HepG2 (cell line): ENCODE measurements around the gene MT1F. TPM values are rescaled to one million over a fixed set of nuclear protein-coding genes. Genes with fewer than 3 reads are reported as not detected.

Source experiments
- AHR ChIP-seq: IDR thresholded peaks from 2 replicates; pipeline ENCODE4 v1.6.1; 2018; ENCODE audit warnings: missing genetic modification reagents, missing compliant biosample characterization
- GABPB1 ChIP-seq: IDR thresholded peaks from 2 replicates; pipeline ENCODE4 v1.6.1; 2016; ENCODE audit warnings: mild to moderate bottlenecking, missing genetic modification reagents, moderate library complexity, missing compliant biosample characterization
- HHEX ChIP-seq: IDR thresholded peaks from 2 replicates; pipeline ENCODE4 v1.6.1; 2016; ENCODE audit warnings: control low read depth
- HMG20A ChIP-seq: IDR thresholded peaks from 2 replicates; pipeline ENCODE4 v1.6.1; 2016; ENCODE audit warnings: borderline replicate concordance
- HNF4G ChIP-seq, 2 experiments: sonication (generic) in 1 of 2; formaldehyde crosslinking in 1 of 2; IDR thresholded peaks; 2 replicates each; pipeline versions ENCODE4 v1.4.0 to v1.6.1; 2011 to 2020; ENCODE audit warnings: borderline replicate concordance in 2 of 2, low read depth in 2 of 2, mild to moderate bottlenecking in 2 of 2, low read length in 1 of 2, missing genetic modification reagents in 1 of 2, moderate library complexity in 1 of 2
- NFKB2 ChIP-seq: sonication (generic); formaldehyde crosslinking; IDR thresholded peaks from 2 replicates; pipeline ENCODE4 v1.4.0; 2020; ENCODE audit warnings: missing genetic modification reagents, borderline replicate concordance
- POGZ ChIP-seq: sonication (generic); formaldehyde crosslinking; IDR thresholded peaks from 2 replicates; pipeline ENCODE4 v1.4.0; 2020; ENCODE audit warnings: mild to moderate bottlenecking, missing genetic modification reagents
- STAG1 ChIP-seq: sonication (generic); formaldehyde crosslinking; IDR thresholded peaks from 2 replicates; pipeline ENCODE4 v1.4.0; 2020; ENCODE audit warnings: missing genetic modification reagents
- ZIK1 ChIP-seq: sonication (generic); formaldehyde crosslinking; IDR thresholded peaks from 2 replicates; pipeline ENCODE4 v1.5.0; 2020; ENCODE audit warnings: mild to moderate bottlenecking, low read depth, missing genetic modification reagents, borderline replicate concordance
- ZMAT5 ChIP-seq: sonication (generic); formaldehyde crosslinking; IDR thresholded peaks from 2 replicates; pipeline ENCODE4 v1.5.0; 2020; ENCODE audit warnings: mild to moderate bottlenecking, low read depth, missing genetic modification reagents, borderline replicate concordance
- ZMYM4 ChIP-seq: sonication (generic); formaldehyde crosslinking; IDR thresholded peaks from 2 replicates; pipeline ENCODE4 v1.8.1; 2023; ENCODE audit warnings: mild to moderate bottlenecking, missing genetic modification reagents
- ZNF136 ChIP-seq: sonication (generic); formaldehyde crosslinking; IDR thresholded peaks from 2 replicates; pipeline ENCODE4 v1.8.1; 2022; ENCODE audit warnings: low read depth, mild to moderate bottlenecking, moderate library complexity, missing genetic modification reagents
- ZNF230 ChIP-seq: sonication (generic); formaldehyde crosslinking; IDR thresholded peaks from 2 replicates; pipeline ENCODE4 v1.4.0; 2020; ENCODE audit warnings: mild to moderate bottlenecking, missing genetic modification reagents
- ZNF326 ChIP-seq: sonication (generic); formaldehyde crosslinking; IDR thresholded peaks from 2 replicates; pipeline ENCODE4 v1.4.0; 2020; ENCODE audit warnings: missing genetic modification reagents, borderline replicate concordance
- ZNF430 ChIP-seq: sonication (generic); formaldehyde crosslinking; IDR thresholded peaks from 2 replicates; pipeline ENCODE4 v1.9.0; 2021; ENCODE audit warnings: mild to moderate bottlenecking, missing genetic modification reagents
- ZNF562 ChIP-seq: sonication (generic); formaldehyde crosslinking; IDR thresholded peaks from 2 replicates; pipeline ENCODE4 v1.8.0; 2022; ENCODE audit warnings: missing genetic modification reagents, borderline replicate concordance
- ZNF710 ChIP-seq: sonication (generic); formaldehyde crosslinking; IDR thresholded peaks from 2 replicates; pipeline ENCODE4 v1.5.0; 2020; ENCODE audit warnings: mild to moderate bottlenecking, missing genetic modification reagents, borderline replicate concordance
- polyA plus RNA-seq, 8 experiments: library from polyadenylated mRNA; depleted of rRNA in 3 of 8; stranded (reverse) in 7 of 8; unstranded in 1 of 8; fragments of >200 nt; fragmentation: Illumina TruSeq in 4 of 8; extraction: Trizol in 4 of 8; gene quantifications; 2 replicates each; pipeline versions ENCODE4 v1.2.1 to v1.2.3, GENCODE V29; 2011 to 2016; ENCODE audit warnings: low read depth in 4 of 8, missing spikeins in 1 of 8, mixed read lengths in 1 of 8; ENCODE audit not compliant: insufficient read depth in 1 of 8
- total RNA-seq, 5 experiments: library from RNA; depleted of rRNA; stranded (reverse); fragments of >200 nt; fragmentation: Illumina TruSeq; extraction: Trizol; gene quantifications; 2 replicates each; pipeline ENCODE4 v1.2.3, GENCODE V29; 2016; ENCODE audit warnings: low read depth in 1 of 5
- TF ChIP-seq, protein P1 (sequence below): IDR thresholded peaks from 2 replicates; pipeline ENCODE4 v1.6.1; 2018; ENCODE audit warnings: missing genetic modification reagents
- TF ChIP-seq, protein P2 (sequence below): IDR thresholded peaks from 2 replicates; pipeline ENCODE4 v1.6.1; 2016; ENCODE audit warnings: missing compliant biosample characterization, missing genetic modification reagents, borderline replicate concordance
- TF ChIP-seq, protein P3 (sequence below): sonication (generic); formaldehyde crosslinking; conservative IDR thresholded peaks from 2 replicates; pipeline ENCODE4 v1.4.0; 2020; ENCODE audit warnings: mild to moderate bottlenecking, missing genetic modification reagents, moderate library complexity

Gene MT1F
- total and polyA plus RNA-seq, 2 of the 13 experiments (the other 11 are each of a cell fraction or from before 2014, with no cell fraction given) = 1.9 to 169 TPM

DNA sequence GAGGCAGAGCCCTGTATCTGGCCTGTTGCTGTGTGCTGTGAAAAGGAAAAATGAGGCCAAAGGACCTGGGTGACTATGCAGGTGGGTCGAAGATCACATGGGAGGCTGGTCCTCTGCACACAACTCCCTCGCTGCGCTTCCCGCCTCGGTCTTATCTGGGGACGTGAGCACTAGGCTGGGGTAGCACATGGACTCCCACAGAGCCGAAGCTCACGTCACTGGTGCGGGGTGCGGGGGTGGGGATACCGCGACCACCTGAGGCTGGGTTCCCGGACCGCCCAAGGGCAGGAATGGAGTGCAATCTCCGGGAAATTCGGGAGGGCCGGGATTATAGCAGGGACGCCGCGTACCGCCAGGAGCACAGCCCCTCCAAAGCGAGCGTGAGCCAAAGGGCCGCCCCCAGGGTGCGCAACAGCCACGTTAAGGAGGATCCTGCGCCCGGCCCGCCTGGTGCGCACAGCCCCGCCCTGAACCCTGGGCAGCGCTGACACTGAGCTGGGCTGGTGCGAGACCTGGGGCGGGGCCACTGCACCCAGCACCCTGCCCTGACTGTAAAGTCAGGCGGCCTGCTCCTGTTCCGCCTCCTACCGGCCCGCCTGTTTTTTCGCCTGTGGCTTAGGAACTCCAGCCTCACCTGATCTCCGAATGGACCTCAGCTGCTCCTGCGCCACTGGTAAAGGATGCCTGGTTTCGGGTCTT, 14.5 kb upstream of the MT1F start (continued):
- peak; percentile 44; the same call in 1 of the 2 replicates for TF ChIP-seq ZNF230 (CRISPR knock-in tag)
- TF ChIP-seq, protein P1, sequence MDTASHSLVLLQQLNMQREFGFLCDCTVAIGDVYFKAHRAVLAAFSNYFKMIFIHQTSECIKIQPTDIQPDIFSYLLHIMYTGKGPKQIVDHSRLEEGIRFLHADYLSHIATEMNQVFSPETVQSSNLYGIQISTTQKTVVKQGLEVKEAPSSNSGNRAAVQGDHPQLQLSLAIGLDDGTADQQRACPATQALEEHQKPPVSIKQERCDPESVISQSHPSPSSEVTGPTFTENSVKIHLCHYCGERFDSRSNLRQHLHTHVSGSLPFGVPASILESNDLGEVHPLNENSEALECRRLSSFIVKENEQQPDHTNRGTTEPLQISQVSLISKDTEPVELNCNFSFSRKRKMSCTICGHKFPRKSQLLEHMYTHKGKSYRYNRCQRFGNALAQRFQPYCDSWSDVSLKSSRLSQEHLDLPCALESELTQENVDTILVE (CRISPR knock-in tag) = no peak
- TF ChIP-seq ZNF430 (CRISPR knock-in tag) = peak; percentile 54; the same call in 1 of the 2 replicates
- TF ChIP-seq ZNF562 (CRISPR knock-in tag) = no peak
- TF ChIP-seq HNF4G (IDR thresholded peaks at IDR 0.05; ENCODE audit: borderline replicate concordance, low read depth, low read length) = no peak
- peak; percentile 21; the same call in 1 of the 2 replicates for TF ChIP-seq HNF4G (CRISPR knock-in tag; IDR thresholded peaks at IDR 0.05; ENCODE audit: borderline replicate concordance, low read depth)
- TF ChIP-seq AHR (CRISPR knock-in tag) = no peak
- no peak for TF ChIP-seq ZMAT5 (CRISPR knock-in tag)
- TF ChIP-seq, protein P2, sequence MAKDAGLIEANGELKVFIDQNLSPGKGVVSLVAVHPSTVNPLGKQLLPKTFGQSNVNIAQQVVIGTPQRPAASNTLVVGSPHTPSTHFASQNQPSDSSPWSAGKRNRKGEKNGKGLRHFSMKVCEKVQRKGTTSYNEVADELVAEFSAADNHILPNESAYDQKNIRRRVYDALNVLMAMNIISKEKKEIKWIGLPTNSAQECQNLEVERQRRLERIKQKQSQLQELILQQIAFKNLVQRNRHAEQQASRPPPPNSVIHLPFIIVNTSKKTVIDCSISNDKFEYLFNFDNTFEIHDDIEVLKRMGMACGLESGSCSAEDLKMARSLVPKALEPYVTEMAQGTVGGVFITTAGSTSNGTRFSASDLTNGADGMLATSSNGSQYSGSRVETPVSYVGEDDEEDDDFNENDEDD (CRISPR knock-in tag) = peak; percentile 68; the same call in 1 of the 2 replicates
- TF ChIP-seq ZNF136 (CRISPR knock-in tag) = 0 out of 2 replicates have a peak, but pooled peaks have one; percentile 32
- no peak for TF ChIP-seq HHEX
- peak; percentile 56; the same call in 1 of the 2 replicates for TF ChIP-seq NFKB2
- TF ChIP-seq ZIK1 (CRISPR knock-in tag) = 0 out of 2 replicates have a peak, but pooled peaks have one; percentile 40
- no peak for TF ChIP-seq HMG20A (CRISPR knock-in tag)
- TF ChIP-seq GABPB1 (CRISPR knock-in tag) = peak; percentile 44; the same call in 1 of the 2 replicates
- TF ChIP-seq POGZ (CRISPR knock-in tag) = peak; percentile 28; the same call in 1 of the 2 replicates
- TF ChIP-seq, protein P3, sequence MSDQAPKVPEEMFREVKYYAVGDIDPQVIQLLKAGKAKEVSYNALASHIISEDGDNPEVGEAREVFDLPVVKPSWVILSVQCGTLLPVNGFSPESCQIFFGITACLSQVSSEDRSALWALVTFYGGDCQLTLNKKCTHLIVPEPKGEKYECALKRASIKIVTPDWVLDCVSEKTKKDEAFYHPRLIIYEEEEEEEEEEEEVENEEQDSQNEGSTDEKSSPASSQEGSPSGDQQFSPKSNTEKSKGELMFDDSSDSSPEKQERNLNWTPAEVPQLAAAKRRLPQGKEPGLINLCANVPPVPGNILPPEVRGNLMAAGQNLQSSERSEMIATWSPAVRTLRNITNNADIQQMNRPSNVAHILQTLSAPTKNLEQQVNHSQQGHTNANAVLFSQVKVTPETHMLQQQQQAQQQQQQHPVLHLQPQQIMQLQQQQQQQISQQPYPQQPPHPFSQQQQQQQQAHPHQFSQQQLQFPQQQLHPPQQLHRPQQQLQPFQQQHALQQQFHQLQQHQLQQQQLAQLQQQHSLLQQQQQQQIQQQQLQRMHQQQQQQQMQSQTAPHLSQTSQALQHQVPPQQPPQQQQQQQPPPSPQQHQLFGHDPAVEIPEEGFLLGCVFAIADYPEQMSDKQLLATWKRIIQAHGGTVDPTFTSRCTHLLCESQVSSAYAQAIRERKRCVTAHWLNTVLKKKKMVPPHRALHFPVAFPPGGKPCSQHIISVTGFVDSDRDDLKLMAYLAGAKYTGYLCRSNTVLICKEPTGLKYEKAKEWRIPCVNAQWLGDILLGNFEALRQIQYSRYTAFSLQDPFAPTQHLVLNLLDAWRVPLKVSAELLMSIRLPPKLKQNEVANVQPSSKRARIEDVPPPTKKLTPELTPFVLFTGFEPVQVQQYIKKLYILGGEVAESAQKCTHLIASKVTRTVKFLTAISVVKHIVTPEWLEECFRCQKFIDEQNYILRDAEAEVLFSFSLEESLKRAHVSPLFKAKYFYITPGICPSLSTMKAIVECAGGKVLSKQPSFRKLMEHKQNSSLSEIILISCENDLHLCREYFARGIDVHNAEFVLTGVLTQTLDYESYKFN (CRISPR knock-in tag) = 0 out of 2 replicates have a peak, but pooled peaks have one; percentile 38
- TF ChIP-seq ZMYM4 (CRISPR knock-in tag) = peak; percentile 47; the same call in 1 of the 2 replicates
- TF ChIP-seq ZNF326 (CRISPR knock-in tag) = no peak
- peak; percentile 46 for TF ChIP-seq STAG1 (CRISPR knock-in tag)
- peak; percentile 64 for TF ChIP-seq ZNF710 (CRISPR knock-in tag)
